ENCODE measurements around the gene FAM120A. TPM values are rescaled to one million over a fixed set of nuclear protein-coding genes. Genes with fewer than 3 reads are reported as not detected.

Gene FAM120A
- total RNA-seq, 1 experiment from 2014 or later: 70.5 TPM

GRCh38 chr9:93465855-93466254 is 14.4 kb downstream of the FAM120A start:
- intact Hi-C loops (cut with micrococcal nuclease; ENCODE audit: unreplicated experiment) (no loop called here), in situ Hi-C loops (cut with HindIII; ENCODE audit: low pct_unique_long_range_greater_than_20kb, low sequenced_read_pairs) (no loop called here)
- no peak for DNase-seq (ENCODE audit: low read depth, low spot score)
- ChIA-PET POLR2A (interaction anchor here (1.6 kb wide), 1 partner anchor 12 kb away, joined by 5 read pairs; the partner anchor contains the start of gene FAM120AOS), CTCF (no interaction called here)
- no TSS peak for BruUV-seq (replicated peaks)
- Histone ChIP-seq H3K4me1 (ENCODE audit: control insufficient read depth, insufficient read depth, low read length) (peaks cover 42% of the 10 kb centered on the region), H3K36me3 (ENCODE audit: control insufficient read depth, insufficient read depth, low read length) (no peaks in the 10 kb centered on the region; the same call in 1 of the 2 replicates), H3K27me3 (ENCODE audit: control insufficient read depth, insufficient read depth, low read length) (no peaks in the 10 kb centered on the region), H3K27ac (ENCODE audit: low read length) (no peak overlapping the region), H3K9me3 (ENCODE audit: control insufficient read depth, insufficient read depth, low read depth, low read length) (no peaks in the 10 kb centered on the region), H3K4me3 (ENCODE audit: low read depth in 2 of 2, low read length in 2 of 2) (no peak overlapping the region)
- ATAC-seq: peak; percentile 69
- TF ChIP-seq POLR2AphosphoS5 (IDR thresholded peaks at IDR 0.05; ENCODE audit: low read depth, low read length): no peak
- no peak for TF ChIP-seq REST (IDR thresholded peaks at IDR 0.05; ENCODE audit: insufficient read depth in 1 of 2, low read depth in 2 of 2, low read length in 1 of 2)
- TF ChIP-seq SIN3A (IDR thresholded peaks at IDR 0.05; ENCODE audit: borderline replicate concordance, insufficient read depth, low read depth, low read length): no peak
- TF ChIP-seq TCF7L2 (IDR thresholded peaks at IDR 0.05; ENCODE audit: low read depth, low read length): no peak
- TF ChIP-seq CTCF (IDR thresholded peaks at IDR 0.05): no peak

- no peak overlapping the region for H3K4me3 ChIP-seq (ENCODE audit: low read depth in 2 of 2, low read length in 2 of 2)
- no peaks in the 10 kb centered on the region for H3K27me3 ChIP-seq (ENCODE audit: control insufficient read depth, insufficient read depth, low read length)
- H3K4me1 ChIP-seq (ENCODE audit: control insufficient read depth, insufficient read depth, low read length): peaks cover 42% of the 10 kb centered on the region
- H3K36me3 ChIP-seq (ENCODE audit: control insufficient read depth, insufficient read depth, low read length): no peaks in the 10 kb centered on the region; the same call in 1 of the 2 replicates
- in situ Hi-C loops (cut with HindIII; ENCODE audit: low pct_unique_long_range_greater_than_20kb, low sequenced_read_pairs): no loop called here
- DNase-seq (ENCODE audit: low read depth, low spot score) (no peak), ATAC-seq (peak; percentile 48; the same call in 1 of the 2 replicates)
- BruUV-seq (replicated peaks): no TSS peak
- no peak overlapping the region for H3K27ac ChIP-seq (ENCODE audit: low read length)
- ChIA-PET CTCF (no interaction called here), POLR2A (no interaction called here)
- TF ChIP-seq SIN3A (IDR thresholded peaks at IDR 0.05; ENCODE audit: borderline replicate concordance, insufficient read depth, low read depth, low read length): no peak
- H3K9me3 ChIP-seq (ENCODE audit: control insufficient read depth, insufficient read depth, low read depth, low read length): no peaks in the 10 kb centered on the region
- intact Hi-C loops (cut with micrococcal nuclease; ENCODE audit: unreplicated experiment): no loop called here
These were observed 15.1 kb downstream of the FAM120A start for GRCh38 chr9:93466416-93467061.

GRCh38 chr9:93467062-93467416 is 15.6 kb downstream of the FAM120A start:
- H3K27me3 ChIP-seq (ENCODE audit: control insufficient read depth, insufficient read depth, low read length): no peaks in the 10 kb centered on the region
- in situ Hi-C loops (cut with HindIII; ENCODE audit: low pct_unique_long_range_greater_than_20kb, low sequenced_read_pairs) (no loop called here), intact Hi-C loops (cut with micrococcal nuclease; ENCODE audit: unreplicated experiment) (no loop called here)
- BruUV-seq (replicated peaks): no TSS peak
- no peaks in the 10 kb centered on the region for H3K9me3 ChIP-seq (ENCODE audit: control insufficient read depth, insufficient read depth, low read depth, low read length)
- peak overlapping the region; percentile 39; the same call in 1 of the 2 replicates for H3K27ac ChIP-seq (ENCODE audit: low read length)
- ChIA-PET CTCF (no interaction called here), POLR2A (no interaction called here)
- H3K4me3 ChIP-seq (ENCODE audit: low read depth in 2 of 2, low read length in 2 of 2): no peak overlapping the region
- H3K36me3 ChIP-seq (ENCODE audit: control insufficient read depth, insufficient read depth, low read length): no peaks in the 10 kb centered on the region; the same call in 1 of the 2 replicates
- TF ChIP-seq POLR2AphosphoS5 (IDR thresholded peaks at IDR 0.05; ENCODE audit: low read depth, low read length): no peak
- no peak for TF ChIP-seq SIN3A (IDR thresholded peaks at IDR 0.05; ENCODE audit: borderline replicate concordance, insufficient read depth, low read depth, low read length)
- ATAC-seq (no peak), DNase-seq (ENCODE audit: low read depth, low spot score) (no peak)
- H3K4me1 ChIP-seq (ENCODE audit: control insufficient read depth, insufficient read depth, low read length): peaks cover 42% of the 10 kb centered on the region
